NCI-H446 treated with DMSO at 0.1 percent for 48 hours (cell line): Measurements from ENCODE around the gene KCNH5.

Experiments
- DNase-seq: peaks from one replicate; lab custom pipeline; 2025; lab: John Stamatoyannopoulos, UW

Gene KCNH5

GRCh38 chr14:63006531-63006930 is 38.7 kb downstream of the KCNH5 start:
- no peak for DNase-seq

GRCh38 chr14:62994096-62994495 is 51.2 kb downstream of the KCNH5 start:
- no peak for DNase-seq

GRCh38 chr14:62988967-62989366 is 56.3 kb downstream of the KCNH5 start:
- no peak for DNase-seq

- DNase-seq = no peak
Measured at GRCh38 chr14:62983821-62984220, 61.4 kb downstream of the KCNH5 start.

- DNase-seq = no peak
Measured at GRCh38 chr14:62980693-62981092, 64.6 kb downstream of the KCNH5 start.

- DNase-seq = no peak
Measured at GRCh38 chr14:62957562-62957961, 87.7 kb downstream of the KCNH5 start.

- DNase-seq = no peak
Measured at GRCh38 chr14:62956413-62956812, 88.8 kb downstream of the KCNH5 start.

GRCh38 chr14:62954165-62954564 is 91.1 kb downstream of the KCNH5 start:
- DNase-seq = no peak

- no peak for DNase-seq
Measured at GRCh38 chr14:62952226-62952625, 93.0 kb downstream of the KCNH5 start.

- DNase-seq = no peak
Measured at GRCh38 chr14:62947301-62947700, 98.0 kb downstream of the KCNH5 start.

GRCh38 chr14:62946221-62946620 is 99.0 kb downstream of the KCNH5 start:
- no peak for DNase-seq

- DNase-seq = no peak
Measured at GRCh38 chr14:62943202-62943601, 102.1 kb downstream of the KCNH5 start.

- no peak for DNase-seq
Measured at GRCh38 chr14:62939970-62940369, 105.3 kb downstream of the KCNH5 start.

GRCh38 chr14:62938778-62939177 is 106.5 kb downstream of the KCNH5 start:
- no peak for DNase-seq

GRCh38 chr14:62934439-62934838 is 110.8 kb downstream of the KCNH5 start:
- DNase-seq = no peak

GRCh38 chr14:62921466-62921865 is 123.8 kb downstream of the KCNH5 start:
- no peak for DNase-seq

GRCh38 chr14:62916551-62916950 is 128.7 kb downstream of the KCNH5 start:
- DNase-seq = no peak

- DNase-seq = no peak
Measured at GRCh38 chr14:62914873-62915272, 130.4 kb downstream of the KCNH5 start.

GRCh38 chr14:62914025-62914424 is 131.2 kb downstream of the KCNH5 start:
- DNase-seq = no peak

GRCh38 chr14:62908506-62908905 is 136.8 kb downstream of the KCNH5 start:
- no peak for DNase-seq

GRCh38 chr14:62905566-62905965 is 139.7 kb downstream of the KCNH5 start:
- no peak for DNase-seq

GRCh38 chr14:62897771-62898170 is 147.5 kb downstream of the KCNH5 start:
- DNase-seq = no peak

GRCh38 chr14:62896932-62897456 is 148.3 kb downstream of the KCNH5 start:
- DNase-seq = no peak

- no peak for DNase-seq
Measured at GRCh38 chr14:62894736-62895135, 150.5 kb downstream of the KCNH5 start.

GRCh38 chr14:62889364-62889763 is 155.9 kb downstream of the KCNH5 start:
- DNase-seq = no peak
